Measurements from ENCODE around the gene CDC6. TPM values are rescaled to one million over a fixed set of nuclear protein-coding genes. Genes with fewer than 3 reads are reported as not detected.
A peak's percentile ranks its signal among the peaks of the same experiment; 100 is the strongest.

The CDC6 gene
- total RNA-seq, 1 donor from 2014 or later, result 0.99 TPM

DNA sequence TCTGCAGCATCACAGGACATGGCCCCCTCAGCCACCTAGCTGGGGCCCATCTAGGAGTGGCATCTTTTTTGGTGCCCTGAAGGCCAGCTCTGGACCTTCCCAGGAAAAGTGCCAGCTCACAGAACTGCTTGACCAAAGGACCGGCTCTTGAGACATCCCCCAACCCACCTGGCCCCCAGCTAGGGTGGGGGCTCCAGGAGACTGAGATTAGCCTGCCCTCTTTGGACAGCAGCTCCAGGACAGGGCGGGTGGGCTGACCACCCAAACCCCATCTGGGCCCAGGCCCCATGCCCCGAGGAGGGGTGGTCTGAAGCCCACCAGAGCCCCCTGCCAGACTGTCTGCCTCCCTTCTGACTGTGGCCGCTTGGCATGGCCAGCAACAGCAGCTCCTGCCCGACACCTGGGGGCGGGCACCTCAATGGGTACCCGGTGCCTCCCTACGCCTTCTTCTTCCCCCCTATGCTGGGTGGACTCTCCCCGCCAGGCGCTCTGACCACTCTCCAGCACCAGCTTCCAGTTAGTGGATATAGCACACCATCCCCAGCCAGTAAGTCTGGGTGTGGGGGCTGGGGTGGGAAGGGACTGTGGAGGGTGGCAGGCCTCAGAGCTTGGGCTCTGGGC, 43.3 kb downstream of the CDC6 start:
- intact Hi-C loops (cut with micrococcal nuclease), result no loop called here
- ATAC-seq (no peak), DNase-seq (peak; percentile 40)

DNA sequence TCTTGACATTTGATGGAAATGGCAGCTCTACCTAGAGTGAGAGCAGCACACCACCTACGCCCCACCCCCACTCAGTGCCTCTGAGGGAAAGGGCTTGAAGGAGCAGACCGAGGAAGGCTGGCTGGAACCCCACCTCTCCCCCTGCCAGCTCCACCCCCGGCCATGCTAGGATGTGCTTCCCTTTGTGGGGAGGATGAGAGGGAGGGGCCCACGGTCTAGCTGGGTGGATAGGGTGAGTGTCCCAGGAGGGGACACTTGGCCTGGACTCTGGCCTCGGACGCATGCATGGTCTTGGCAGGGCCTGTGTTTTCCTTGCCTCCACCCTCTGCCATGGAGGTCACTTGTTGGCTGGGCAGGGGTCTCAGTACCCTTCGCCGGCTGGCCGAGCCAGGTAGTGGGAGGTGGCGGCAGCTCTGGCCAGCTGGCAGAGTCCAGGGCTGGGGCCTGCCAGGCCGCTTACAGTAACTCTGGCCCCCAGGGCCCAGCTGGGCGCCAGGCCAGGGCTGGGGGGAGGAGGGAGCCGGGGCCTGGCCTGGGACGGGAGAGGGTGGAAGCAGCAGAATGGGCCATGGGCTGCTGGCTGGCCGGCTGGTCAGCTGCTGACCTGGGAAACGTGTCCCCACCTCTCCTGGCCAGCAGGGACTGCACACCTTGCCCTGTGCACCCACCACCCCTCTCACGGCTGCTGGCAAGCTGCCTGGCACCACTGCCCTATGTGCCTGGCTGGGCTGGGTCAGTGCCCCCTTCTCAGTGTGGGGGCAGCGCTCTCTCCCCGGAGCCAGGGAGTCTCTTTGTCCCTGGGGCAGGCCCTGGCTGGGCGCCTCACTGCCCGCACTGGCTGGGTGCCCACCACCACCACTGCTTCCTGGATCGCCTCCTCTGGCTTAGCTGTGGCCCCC, 44.3 kb downstream of the CDC6 start:
- ATAC-seq, result peak; percentile 91
- DNase-seq, result peak; percentile 98
- intact Hi-C loops (cut with micrococcal nuclease), result no loop called here

DNA sequence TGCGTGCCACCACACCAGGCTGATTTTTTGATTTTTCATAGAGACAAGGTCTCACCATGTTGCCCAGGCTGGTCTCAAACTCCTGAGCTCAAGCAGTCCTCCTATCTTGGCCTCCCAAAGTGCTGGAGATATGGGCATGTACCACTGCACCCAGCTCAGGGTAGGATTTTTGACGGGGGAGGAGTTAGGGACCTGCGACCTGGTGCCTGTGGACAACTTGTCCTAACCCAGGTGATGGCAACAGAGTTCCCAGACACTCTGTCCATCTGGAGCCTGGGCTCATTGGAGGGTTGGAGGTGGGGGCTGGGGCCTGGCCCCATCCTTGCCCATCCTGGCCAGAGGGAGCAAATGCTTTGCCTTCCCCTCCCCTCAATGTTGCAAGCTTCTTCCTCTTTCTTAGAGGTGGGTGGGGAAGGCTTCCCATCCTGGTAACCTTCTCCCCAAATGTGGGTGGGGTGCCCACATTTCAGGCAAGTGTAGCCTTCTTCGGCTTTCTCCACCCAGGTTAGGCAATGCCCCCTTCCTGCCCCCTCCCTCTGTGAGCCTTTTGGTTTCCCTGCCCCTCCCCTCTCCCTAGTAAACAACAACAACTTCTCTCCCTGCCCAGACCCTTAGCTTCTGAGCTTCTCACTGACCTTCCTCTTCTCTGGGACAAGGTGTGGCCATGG, 46.2 kb downstream of the CDC6 start:
- no peak for ATAC-seq

DNA sequence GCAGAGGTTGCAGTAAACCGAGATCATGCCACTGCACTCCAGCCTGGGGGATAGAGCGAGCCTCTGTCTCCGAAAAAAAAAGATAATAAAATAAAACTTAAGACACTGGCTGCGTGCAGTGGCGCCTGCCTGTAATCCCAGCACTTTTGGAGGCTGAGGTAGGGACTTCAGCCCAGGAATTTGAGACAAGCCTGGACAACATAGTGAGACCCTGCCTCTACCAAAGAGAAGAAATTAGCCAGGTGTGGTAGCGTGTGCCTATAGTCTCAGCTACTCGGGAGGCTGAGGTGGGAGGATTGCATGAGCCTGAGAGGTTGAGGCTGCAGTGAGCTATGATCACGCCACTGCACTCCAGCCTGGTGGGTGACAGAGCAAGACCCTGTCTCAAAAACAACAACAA, 47.9 kb downstream of the CDC6 start:
- intact Hi-C loops (cut with micrococcal nuclease), result no loop called here
- ATAC-seq (no peak), DNase-seq (no peak)

More for the DNA sequence above, 46.2 kb downstream of the CDC6 start:
- DNase-seq, result no peak
- intact Hi-C loops (cut with micrococcal nuclease), result no loop called here

DNA sequence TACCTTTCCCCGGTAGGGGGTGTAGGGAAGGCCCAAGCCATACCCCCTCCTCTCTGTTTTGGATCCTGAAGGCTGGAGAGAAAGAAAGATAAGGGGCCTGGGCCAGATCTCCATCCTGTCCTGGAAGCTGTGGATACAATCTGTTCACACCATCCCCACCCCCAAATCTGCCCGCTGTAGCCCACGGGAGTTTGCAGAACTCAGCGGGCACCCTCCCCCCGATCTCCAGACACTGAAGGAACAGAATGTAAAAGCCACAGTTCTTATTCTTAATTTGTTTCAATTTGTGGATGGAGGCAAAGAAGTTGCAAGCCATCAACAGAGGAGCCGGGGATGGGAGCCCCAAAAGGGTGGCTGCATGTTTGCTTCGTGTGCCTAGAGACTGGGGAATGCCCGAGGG, 49.7 kb downstream of the CDC6 start:
- intact Hi-C loops (cut with micrococcal nuclease), result no loop called here
- DNase-seq (no peak), ATAC-seq (no peak)

DNA sequence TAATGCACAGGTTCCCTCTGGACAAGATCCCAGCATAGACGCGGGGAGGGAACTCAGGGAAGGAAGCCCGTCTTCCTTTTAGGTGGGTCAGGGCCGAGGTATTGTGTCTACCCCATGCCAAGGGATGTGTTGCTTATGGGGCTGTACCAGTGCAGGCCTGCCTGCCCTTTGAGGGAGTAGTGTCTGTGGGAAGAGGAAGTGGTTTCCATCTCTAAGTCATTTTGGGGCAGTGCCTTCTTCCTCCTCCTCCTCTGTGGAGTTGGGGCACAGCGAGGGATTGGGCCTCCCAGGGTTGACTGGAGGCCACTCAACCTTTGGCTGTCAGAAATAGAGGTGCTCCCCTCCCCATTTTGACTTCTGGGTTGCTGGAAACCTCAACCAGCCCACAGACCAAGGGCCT, 50.4 kb downstream of the CDC6 start:
- intact Hi-C loops (cut with micrococcal nuclease), result no loop called here
- no peak for DNase-seq
- no peak for ATAC-seq

DNA sequence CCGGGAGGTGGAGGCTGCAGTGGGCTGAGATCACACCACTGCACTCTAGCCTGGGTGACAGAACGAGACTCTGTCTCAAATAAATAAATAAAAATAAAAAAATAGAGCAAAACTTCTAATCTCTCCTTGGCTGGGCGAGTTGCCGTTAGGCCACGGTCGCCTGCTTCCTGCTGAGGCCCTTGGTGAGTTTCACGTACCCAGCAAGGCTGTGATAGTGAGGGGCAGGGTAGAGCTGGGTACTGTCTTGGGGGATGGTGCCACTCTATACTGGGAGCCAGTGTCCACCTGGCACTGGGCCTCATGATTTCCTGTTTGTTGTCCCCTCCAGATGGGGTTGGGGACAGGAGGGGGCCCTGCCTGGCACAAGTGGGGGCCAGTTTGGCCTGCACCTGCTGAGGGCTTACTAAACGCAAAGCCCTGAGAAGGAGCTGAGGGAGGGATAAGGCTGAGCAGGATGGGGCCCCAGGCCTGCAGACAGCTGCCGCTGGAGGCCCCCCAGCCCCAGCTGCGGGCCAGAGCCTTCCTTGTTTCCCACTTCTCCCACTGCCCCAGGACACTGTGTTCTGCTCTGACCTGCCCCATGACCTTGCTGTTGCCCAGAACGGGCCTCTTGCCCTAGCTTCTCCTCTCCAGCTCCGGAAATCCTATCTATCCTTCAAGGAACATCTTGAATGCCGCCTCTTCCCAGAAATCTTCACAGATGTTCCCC, 51.4 kb downstream of the CDC6 start:
- DNase-seq, result peak; percentile 62
- peak; percentile 1 for ATAC-seq
- intact Hi-C loops (cut with micrococcal nuclease), result no loop called here

DNA sequence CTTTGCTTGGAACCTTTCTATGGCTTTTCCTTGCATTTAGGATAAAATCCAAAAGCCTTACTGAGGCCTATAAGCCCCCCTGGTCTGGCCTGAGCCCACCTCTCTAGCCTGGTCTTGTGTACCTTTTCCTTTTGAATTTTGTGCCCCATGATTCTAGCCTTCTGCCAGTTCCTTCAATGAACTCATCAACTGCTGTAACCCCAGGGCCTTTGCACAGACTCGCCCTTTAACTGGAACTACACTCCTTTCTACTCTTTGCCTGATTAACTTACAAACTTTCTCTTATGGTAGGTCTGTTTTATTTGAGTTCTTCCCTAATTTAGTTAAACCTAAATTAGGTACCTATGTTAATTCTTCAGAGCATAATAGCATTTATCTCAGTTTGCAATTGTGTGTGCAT, 52.6 kb downstream of the CDC6 start:
- intact Hi-C loops (cut with micrococcal nuclease), result no loop called here
- no peak for DNase-seq
- no peak for ATAC-seq

DNA sequence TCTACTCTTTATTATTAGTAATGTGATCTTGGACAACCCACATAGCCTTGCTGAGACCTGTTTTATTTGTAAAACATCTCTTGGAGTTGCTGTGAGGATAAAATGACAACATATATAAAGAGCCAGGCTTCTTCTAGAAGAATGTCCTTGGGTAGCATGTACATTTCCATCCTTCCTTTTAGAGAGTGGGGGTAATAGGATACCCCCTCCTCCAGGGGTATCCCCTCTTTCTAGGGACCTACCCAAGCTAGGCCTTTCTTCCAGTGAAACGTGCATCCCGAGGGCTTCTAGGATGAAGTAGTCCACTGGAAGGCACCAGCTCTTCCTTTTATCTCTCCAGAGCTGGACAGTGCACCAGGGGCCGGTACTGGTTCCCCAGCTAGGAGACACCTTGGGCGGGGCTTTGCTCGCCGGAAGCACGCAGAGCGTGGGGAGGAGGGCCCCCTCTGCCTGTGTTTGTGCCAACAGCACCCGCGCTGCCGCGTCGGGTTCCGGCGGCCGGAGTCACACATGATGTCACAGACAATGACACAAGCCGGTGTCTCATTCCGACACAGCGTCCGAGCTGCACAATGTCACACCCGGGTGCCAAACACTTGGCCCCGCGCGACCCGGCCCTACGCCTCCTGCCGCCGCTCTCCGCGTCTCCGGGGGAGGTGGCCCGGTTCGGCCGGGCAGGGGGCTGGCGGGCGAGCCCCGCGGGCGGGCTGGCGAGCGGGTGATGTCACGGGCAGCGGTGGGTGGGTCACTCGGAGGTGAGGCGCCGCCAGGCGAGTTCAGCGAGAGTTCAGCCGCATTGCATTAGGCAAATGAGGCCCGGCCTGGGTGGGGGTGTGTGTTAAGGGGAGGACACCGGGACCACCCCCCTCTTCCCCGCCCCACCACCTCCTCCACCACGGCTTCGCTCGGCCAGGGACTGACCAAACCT, 53.5 kb downstream of the CDC6 start:
- intact Hi-C loops (cut with micrococcal nuclease), result no loop called here
- peak; percentile 73 for ATAC-seq
- DNase-seq, result peak; percentile 95

DNA sequence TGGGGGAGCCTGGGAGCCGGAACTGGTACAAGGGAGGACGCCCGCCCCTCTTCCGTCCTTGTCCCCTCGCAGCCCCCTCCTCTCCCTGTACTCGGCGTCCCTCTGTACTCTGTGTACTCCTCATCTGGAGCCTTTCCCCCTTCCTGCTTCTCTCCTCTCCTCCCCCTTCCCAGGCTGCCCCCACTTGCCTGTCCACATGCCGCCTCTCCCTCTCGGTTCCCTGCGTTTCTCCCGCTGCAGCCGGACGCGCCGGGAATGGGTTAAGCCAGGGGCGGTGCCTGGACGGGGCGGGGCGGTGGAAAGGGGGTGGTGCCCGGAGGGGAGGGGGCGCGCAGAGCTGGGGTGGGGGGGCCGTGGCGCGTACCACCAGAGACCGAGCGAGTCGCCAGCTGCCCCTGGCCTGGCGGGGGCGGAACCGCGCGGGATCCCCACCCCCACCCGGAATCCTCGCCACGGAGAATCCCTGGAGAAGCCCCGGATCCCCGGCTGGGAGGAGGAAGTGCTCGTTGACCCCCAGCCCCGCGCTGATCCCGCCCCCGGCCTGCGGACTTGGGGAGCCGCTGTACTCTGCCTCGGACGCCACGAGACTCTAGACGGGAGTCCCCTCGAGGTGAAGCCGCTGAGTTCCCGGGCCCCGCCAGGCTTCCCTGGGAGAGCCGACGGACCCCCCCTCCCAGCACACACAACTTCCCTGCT, 54.3 kb downstream of the CDC6 start:
- ATAC-seq (peak; percentile 70), DNase-seq (peak; percentile 88)
- intact Hi-C loops (cut with micrococcal nuclease), result no loop called here

DNA sequence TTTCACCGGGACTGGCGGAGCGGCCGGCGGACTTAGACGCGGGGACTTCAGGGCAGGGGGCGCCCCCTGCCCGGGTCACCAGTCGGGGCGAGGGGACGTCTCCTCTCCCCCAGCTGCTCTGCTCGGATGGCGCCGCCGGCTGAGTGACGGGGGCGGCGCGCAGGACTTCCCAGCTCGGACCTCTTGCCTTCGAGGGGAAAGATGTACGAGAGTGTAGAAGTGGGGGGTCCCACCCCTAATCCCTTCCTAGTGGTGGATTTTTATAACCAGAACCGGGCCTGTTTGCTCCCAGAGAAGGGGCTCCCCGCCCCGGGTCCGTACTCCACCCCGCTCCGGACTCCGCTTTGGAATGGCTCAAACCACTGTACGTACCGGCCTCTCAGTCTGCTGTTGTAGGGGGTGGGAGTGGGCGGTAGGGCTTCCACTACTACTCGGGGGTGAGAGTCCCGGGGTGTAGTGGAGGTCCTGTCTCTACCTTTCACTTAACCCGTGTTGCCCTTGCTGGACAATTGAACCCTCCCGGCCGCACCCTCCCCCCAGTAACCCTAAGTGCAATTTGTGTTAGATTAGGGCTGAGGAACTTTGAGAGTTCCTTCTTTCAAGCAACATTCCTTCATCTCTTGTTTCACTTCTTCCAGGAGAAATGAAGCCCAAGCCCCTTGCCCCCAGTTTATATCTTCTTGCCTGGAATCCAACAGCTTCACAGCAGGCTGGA, 55.0 kb downstream of the CDC6 start:
- DNase-seq (peak; percentile 34), ATAC-seq (no peak)
- intact Hi-C loops (cut with micrococcal nuclease), result no loop called here

DNA sequence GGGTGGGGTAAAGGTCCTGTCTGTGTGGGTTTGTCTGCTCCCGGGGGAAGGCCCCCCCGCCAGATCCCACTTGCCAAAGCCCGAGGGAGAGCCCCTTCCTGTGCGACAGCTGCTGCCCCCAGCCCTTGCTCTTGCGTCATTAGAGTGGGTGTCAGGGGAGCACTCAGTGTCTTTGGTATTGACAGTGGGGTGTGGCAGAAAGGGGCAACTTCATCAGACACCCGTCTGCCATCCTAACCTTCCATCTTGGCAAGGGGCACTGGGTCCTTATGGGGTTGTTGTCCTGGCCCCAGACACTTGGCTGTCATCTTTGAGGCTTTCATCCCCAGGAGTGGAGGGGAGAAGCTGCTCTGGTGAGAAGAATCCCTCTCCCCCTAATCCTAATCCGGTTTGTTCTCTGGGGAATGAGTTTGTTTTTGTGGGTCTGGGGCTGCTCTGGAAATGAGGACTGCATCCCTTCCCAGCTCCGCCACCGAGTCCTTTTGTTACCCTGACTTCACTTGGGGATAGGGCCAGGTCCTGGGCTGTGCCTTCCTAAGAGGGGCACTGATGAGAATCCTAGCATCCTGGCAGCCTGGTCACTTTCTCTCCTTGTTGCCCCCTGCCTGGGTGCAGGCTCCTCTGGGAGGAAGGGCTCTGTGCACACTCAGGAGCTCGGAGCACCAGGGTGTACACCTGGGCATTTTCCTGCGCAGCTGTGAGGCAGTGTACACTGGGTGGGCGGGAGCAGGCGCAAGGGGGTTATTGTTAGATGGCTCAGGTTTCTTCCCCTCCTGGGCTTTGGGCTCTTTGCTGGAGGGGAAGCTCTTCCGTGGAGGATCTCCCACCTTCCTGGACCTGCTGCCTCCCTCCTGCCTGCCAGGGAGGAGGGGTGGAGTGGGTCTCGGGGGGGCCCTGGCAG, 55.8 kb downstream of the CDC6 start:
- intact Hi-C loops (cut with micrococcal nuclease), result no loop called here
- no peak for ATAC-seq
- peak; percentile 65 for DNase-seq

DNA sequence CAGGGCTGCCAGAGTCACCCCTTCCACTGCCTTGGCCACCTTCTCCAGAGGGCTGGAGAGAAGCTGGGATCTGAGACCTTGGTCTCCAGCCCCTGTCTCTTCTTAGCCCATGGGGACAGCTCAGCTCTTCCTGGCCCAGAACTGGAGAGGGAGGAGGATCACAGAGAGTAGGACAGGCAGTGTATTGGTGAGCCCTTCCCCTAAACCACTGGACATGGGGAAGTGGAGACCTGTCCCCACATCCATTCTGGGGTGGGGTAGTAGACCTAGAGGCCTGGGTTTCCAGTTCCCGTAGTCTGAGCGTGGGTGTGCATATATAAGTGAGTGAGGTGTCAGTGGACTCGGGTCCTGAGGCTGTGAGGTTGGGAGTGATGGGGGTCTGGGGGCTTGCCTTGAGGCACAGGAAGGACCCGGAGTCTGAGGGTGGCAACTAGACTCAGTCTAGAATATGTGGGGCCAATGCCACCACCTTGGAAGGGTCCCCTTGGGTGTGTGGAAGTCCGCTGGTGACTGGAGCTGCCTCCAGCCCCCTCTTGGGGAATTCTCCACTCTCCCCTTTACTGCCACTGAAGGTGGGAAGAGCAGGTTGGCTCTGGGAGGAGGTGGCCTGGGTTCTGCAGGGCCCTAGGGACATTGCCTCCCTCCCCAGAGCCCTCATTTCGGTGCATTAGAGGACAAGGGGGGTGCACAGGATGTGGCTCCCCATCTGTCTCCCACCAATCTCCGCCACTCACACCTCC, 56.9 kb downstream of the CDC6 start:
- DNase-seq, result no peak
- peak; percentile 2 for ATAC-seq
- intact Hi-C loops (cut with micrococcal nuclease), result no loop called here

DNA sequence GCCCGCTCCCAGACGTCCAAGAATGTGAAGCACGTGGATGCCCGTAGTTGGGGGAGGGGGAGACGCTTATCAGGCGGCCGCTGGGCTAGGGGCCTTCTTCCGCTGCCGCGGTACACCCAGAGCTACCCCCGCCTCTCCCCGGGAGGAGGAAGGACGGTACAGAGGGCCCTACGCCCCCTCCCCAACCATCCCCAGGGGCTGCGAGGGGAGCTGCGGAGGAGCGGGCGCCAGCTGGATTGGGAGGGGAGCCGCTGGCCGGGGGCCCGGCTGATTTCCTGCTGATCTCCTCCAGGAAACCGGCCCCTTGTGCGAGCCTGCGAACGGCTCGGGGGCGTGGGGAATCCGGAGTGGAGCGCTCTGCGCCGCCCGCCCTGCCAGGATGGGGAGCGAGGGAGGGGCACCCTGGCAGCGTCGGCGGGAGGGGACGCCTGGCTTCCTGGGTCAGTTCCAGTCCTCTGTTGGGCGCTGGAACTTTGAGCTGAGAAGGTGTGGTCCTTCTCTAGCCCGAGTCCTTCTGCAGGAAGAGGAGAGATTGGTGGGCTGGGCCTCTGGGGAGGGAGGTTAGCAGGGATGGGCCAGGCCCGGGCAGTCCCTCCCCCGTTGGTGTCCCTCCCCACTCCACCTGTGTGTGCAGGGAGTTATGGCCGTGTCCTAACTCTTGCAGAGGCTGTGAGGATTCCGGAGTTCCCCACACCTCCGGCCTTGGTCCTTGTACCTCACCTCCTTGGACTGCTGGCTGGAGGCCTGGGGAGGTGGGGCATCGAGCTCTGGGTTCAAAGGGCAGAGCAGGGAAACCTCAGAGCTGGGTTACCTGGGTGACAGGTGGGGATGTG, 57.7 kb downstream of the CDC6 start:
- ATAC-seq (peak; percentile 16), DNase-seq (peak; percentile 86)
- intact Hi-C loops (cut with micrococcal nuclease), result no loop called here
